C4-2B (cell line): ENCODE results near the gene CDKN2A.

Source experiments
- ZFX ChIP-seq: fragments of 450-650 bp; IDR thresholded peaks from 2 replicates; pipeline ENCODE4 v1.6.1; 2017
- TF ChIP-seq, protein P1 (sequence below): fragments of 450-650 bp; conservative IDR thresholded peaks from 2 replicates; pipeline ENCODE4 v1.5.1; 2017; ENCODE audit warnings: mild to moderate bottlenecking

DNA sequence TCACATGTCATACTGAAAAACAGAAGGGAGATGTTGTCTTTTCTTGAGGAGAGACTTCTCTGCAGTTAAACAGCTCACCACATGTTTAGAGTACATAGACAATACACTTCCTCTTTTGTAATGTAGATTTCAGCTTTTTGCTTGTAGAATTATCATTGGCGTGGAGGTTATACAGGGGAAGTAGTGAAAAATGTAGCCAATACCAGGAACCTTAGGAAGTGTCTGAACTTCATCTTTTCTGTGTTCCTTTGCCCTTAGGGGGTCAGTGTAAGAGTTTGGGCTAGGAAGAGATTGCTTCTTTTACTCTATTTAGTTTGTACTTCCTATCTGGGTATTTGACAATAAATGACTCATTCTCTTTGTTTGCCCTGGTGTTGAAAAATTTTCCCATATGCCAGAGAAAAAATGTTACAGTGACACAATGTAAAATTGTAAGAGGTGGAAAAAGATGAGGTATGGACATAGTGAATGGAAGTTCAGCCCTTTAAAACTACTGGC lies 36.0 kb upstream of the CDKN2A start:
- TF ChIP-seq, protein P1, sequence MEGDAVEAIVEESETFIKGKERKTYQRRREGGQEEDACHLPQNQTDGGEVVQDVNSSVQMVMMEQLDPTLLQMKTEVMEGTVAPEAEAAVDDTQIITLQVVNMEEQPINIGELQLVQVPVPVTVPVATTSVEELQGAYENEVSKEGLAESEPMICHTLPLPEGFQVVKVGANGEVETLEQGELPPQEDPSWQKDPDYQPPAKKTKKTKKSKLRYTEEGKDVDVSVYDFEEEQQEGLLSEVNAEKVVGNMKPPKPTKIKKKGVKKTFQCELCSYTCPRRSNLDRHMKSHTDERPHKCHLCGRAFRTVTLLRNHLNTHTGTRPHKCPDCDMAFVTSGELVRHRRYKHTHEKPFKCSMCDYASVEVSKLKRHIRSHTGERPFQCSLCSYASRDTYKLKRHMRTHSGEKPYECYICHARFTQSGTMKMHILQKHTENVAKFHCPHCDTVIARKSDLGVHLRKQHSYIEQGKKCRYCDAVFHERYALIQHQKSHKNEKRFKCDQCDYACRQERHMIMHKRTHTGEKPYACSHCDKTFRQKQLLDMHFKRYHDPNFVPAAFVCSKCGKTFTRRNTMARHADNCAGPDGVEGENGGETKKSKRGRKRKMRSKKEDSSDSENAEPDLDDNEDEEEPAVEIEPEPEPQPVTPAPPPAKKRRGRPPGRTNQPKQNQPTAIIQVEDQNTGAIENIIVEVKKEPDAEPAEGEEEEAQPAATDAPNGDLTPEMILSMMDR: no peak
- TF ChIP-seq ZFX: no peak
